Left ventricle myocardium superior (tissue), 1 donor: Measurements from ENCODE around the gene SH3GLB1. TPM values are rescaled to one million over a fixed set of nuclear protein-coding genes. Genes with fewer than 3 reads are reported as not detected.

Experiments used
- ATAC-seq: fragments of 200-7000 bp; cut with Tn5 transposase; one replicate; pipeline ENCODE4 v1.9.1; 2020; ENCODE audit warnings: mild to moderate bottlenecking, moderate library complexity
- DNase-seq: peaks from one replicate; pipeline ENCODE4 v3.0.0-alpha.2; 2020
- intact Hi-C: fragments of 100-400 bp; cut with micrococcal nuclease; formaldehyde crosslinking; loops from one replicate; pipeline ENCODE4 v1.11.0; 2022
- total RNA-seq: library from RNA; stranded (reverse); fragmentation: NEBNext Ultra II Directional; extraction: Animal tissue kit (Norgen Biotek cat#: 25700); gene quantifications from one replicate; pipeline ENCODE4 v1.2.1, GENCODE V29; 2021
- donor health status: DM: no; HTN: yes; CAD: no; lungs with severe emphysema.

The SH3GLB1 gene
- total RNA-seq, 1 donor from 2014 or later: 122 TPM

- intact Hi-C loops: no loop called here
- DNase-seq: no peak
- peak; percentile 62 for ATAC-seq
These were observed 10.3 kb downstream of the SH3GLB1 start for GRCh38 chr1:86714561-86715244.

DNA sequence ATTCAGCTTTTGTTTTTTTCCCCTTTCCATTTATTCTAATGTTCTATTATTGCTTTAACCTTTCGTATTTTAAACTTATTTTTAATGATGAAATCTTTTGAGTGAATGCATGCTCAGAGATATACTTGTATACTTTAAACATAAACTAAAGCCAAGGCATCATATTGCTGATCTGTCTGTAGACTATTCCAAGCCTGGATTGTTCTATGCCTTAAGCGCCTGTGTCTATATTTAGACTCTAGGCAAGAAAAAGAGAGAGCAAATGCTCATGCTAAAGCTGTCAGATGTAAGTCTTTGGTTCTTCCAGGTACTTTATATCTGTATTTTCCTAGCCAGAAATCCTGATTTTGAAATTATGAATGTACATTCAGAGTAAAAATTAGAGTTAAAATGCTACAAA, 14.4 kb downstream of the SH3GLB1 start:
- ATAC-seq (peak; percentile 59), DNase-seq (no peak)
- intact Hi-C loops: no loop called here

DNA sequence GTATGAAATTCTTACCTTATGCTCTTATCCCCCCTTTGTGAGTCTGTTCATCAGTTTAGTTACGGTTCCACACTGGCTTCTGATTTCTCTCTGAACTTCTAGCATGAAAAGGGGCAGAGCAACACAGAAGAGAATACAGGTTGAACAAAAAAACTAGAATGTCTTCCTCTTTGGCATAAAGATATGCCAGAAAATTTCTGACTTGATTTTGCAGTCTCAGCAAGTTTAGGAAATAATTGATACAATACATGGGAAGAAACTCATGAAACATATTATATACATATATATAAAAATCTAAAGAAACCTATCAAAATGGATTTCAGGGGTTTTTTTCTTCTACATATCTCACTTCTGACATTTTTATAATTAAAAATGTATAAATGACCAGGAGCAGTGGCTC, 27.0 kb downstream of the SH3GLB1 start:
- intact Hi-C loops: no loop called here
- DNase-seq (no peak), ATAC-seq (no peak)

DNA sequence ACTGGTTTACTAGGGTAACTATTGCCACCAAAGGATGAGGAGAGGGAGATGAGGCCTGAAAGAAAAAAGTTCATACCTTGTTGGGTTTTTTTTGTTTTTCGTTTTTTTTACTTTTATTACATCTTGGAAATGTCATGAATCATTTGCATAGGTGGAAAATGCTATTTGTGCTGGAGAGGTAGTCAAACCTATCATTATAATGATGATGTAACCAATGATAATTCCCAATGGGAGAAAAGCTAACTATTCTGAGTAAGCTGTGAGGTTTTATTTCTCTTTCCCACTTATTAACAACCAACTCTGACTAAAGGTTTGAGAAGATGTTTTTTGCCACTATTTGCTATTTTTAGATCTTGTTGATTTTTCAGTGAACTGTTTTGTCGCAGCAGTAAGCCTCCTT, 29.0 kb downstream of the SH3GLB1 start:
- ATAC-seq (no peak), DNase-seq (no peak)
- intact Hi-C loops: no loop called here

GRCh38 chr1:86739648-86740509, 35.5 kb downstream of the SH3GLB1 start:
- intact Hi-C loops: loop anchor here (10.0 kb wide), 1 partner anchor 235 kb away; no protein-coding TSS in a partner anchor
- ATAC-seq: peak; percentile 53
- DNase-seq: no peak

DNA sequence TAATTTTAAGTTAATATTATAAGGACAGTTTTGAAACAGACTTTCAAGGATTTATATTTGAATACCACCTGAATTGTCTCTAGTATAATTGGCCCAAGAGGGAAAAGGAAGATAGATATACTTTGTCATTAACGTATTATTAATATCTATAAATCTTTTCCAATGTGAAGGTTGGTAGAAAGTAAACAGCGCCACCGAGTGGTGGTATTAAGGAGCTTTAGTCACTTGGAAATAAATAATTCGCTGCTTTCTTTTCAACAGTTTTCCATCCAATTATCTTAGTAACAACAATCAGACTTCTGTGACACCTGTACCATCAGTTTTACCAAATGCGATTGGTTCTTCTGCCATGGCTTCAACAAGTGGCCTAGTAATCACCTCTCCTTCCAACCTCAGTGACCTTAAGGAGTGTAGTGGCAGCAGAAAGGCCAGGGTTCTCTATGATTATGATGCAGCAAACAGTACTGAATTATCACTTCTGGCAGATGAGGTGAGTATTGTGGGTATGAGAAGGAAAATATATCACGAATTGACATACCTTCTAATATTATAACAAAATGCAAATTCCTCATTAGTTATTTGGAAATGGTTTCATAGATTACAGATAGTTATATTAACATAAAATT, 37.7 kb downstream of the SH3GLB1 start:
- ATAC-seq (no peak), DNase-seq (no peak)
- intact Hi-C loops: loop anchor here (10.0 kb wide), 1 partner anchor 237 kb away; no protein-coding TSS in a partner anchor

GRCh38 chr1:86747304-86747703, 42.9 kb downstream of the SH3GLB1 start:
- ATAC-seq (peak; percentile 51), DNase-seq (no peak)
- intact Hi-C loops: loop anchor here (10.0 kb wide), 1 partner anchor 243 kb away; no protein-coding TSS in a partner anchor

GRCh38 chr1:86748622-86749373, 44.4 kb downstream of the SH3GLB1 start:
- intact Hi-C loops: loop anchor here (10.0 kb wide), 1 partner anchor 244 kb away; no protein-coding TSS in a partner anchor
- no peak for DNase-seq
- no peak for ATAC-seq

GRCh38 chr1:86750076-86750475, 45.7 kb downstream of the SH3GLB1 start:
- DNase-seq (no peak), ATAC-seq (no peak)
- intact Hi-C loops: no loop called here

GRCh38 chr1:86750530-86750929, 46.2 kb downstream of the SH3GLB1 start:
- intact Hi-C loops: no loop called here
- no peak for DNase-seq
- ATAC-seq: no peak

- intact Hi-C loops: no loop called here
- DNase-seq (no peak), ATAC-seq (no peak)
These were observed 47.5 kb downstream of the SH3GLB1 start for GRCh38 chr1:86751923-86752322.

GRCh38 chr1:86753700-86754099, 49.3 kb downstream of the SH3GLB1 start:
- DNase-seq: no peak
- intact Hi-C loops: no loop called here

DNA sequence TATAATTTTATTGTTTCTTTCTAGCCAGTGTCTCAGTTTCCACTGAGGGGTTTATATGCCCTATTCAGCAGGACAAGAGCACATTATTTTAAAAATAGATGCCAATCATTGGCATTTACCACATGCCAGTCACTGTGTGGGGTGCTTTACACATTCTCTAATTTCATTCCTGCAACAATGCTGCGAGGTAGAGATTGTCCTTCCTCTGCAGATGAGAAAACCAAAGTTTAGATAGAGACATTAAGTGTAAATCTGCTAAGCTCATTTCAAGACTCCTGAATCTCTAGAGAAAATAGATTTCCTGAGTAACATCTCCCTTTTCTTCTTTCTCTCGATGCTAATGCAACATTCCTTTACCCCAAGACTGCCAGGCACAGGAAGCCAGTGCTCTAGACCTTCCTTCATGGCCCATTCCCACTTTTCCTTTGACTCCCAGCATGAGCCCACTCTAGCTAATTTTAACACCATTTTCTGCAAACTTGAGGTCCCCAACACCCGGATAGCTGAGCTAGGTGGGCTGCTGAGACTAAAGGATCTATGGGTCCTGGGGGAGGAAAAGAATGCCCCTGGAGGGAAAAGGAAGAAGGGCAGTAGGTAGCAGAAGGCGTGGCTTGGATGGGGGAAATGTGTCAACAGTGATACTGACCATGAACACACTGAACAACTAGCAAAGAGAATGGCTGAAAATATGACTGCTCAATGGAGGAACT, 50.0 kb downstream of the SH3GLB1 start:
- intact Hi-C loops: no loop called here
- ATAC-seq (no peak), DNase-seq (no peak)

More at GRCh38 chr1:86753700-86754099, 49.3 kb downstream of the SH3GLB1 start:
- no peak for ATAC-seq

DNA sequence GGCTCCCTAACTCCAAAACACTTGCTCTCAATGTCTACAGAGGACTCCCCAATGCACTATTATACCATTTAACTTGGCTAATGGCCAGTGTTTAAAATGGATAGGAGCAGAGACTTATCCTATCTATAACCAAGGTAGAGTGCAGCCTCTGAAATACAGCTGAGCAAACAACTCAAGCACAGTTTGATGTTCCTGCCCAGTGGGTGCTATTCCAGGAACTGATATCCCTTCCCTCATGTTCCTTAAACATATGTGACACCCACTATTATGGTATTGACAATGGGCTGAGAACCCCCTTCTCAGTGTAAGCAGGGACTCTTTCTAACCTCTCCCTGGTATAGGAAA, 51.7 kb downstream of the SH3GLB1 start:
- ATAC-seq: no peak
- intact Hi-C loops: no loop called here

GRCh38 chr1:86757272-86757984, 53.1 kb downstream of the SH3GLB1 start:
- DNase-seq (no peak), ATAC-seq (peak; percentile 50)
- intact Hi-C loops: no loop called here

More for the DNA sequence above, 51.7 kb downstream of the SH3GLB1 start:
- DNase-seq: no peak

GRCh38 chr1:86758570-86758969, 54.2 kb downstream of the SH3GLB1 start:
- intact Hi-C loops: no loop called here
- no peak for ATAC-seq
- DNase-seq: no peak

DNA sequence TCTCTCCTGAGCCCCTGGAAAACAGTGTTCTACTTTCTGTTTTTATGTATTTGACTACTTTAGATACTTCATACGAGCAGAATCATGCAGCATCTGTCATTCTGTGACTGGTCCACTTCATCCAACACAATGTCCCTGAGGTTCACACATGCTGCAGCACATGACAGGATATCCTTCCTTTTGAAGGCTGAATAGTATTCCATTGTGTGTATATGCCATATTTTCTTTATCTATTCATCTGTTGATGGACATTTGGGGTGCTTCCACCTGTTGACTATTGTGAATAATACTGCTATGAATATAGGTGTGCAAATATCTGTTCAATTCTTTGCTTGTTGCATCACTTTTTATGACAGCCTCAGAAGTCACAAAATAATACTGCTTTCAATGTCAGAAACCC, 55.8 kb downstream of the SH3GLB1 start:
- ATAC-seq (no peak), DNase-seq (no peak)
- intact Hi-C loops: no loop called here

DNA sequence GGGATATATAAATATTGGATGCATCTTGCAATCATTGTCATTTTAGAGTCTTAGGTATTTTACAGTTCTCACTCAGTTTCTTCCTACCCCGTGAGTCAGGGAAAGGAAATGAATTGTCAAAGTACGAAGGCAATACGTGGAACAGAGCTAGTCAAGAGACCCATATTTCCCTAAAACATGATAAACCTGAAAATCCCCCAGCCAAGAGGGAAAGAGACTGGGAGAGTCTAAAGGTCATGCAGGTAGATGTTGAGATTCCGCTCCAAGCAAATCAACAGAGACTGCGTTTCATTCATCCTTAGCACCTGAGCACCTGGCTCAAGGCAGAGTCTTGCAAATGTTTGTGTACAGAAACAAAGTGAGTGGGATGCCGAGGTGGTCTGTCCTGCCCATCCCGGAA, 58.0 kb downstream of the SH3GLB1 start:
- DNase-seq: no peak
- no peak for ATAC-seq
- intact Hi-C loops: no loop called here
